Activated naive CD4-positive, alpha-beta T cell treated with anti-CD3 and anti-CD28 coated beads, Interleukin-2, amount 10 ng/mL, durations not matched to agents 7 days and 5 days (primary cell): ENCODE data around the gene CLPX.
A peak's percentile ranks its signal among the peaks of the same experiment; 100 is the strongest.
"Not testable (repeated sequence)": the region's sequence is repeated elsewhere in the genome, so short reads cannot be mapped to it uniquely, and the experiment has no call there.

Source experiments
- CTCF ChIA-PET: fragments of 350-600 bp; sonication (Branson Sonifier 250); formaldehyde crosslinking; loops from one replicate; lab custom pipeline; 2021; ENCODE audit warnings: antibody characterized with exemption; lab: Charles Lee
- DNase-seq: peaks from one replicate; pipeline ENCODE4 v3.0.0-alpha.2; 2020
- H3K27ac Mint-ChIP-seq: one replicate; pipeline ENCODE4 v1.8.0; 2021; ENCODE audit warnings: mild to moderate bottlenecking, moderate library complexity, mixed read lengths
- H3K27me3 Mint-ChIP-seq: one replicate; pipeline ENCODE4 v1.8.0; 2021; ENCODE audit warnings: mild to moderate bottlenecking, mixed read lengths
- H3K36me3 Mint-ChIP-seq: one replicate; pipeline ENCODE4 v1.8.0; 2021; ENCODE audit warnings: mixed read lengths
- H3K4me1 Mint-ChIP-seq: one replicate; pipeline ENCODE4 v1.8.0; 2021; ENCODE audit warnings: mixed read lengths
- H3K4me3 Mint-ChIP-seq: one replicate; pipeline ENCODE4 v1.8.0; 2021; ENCODE audit warnings: mild to moderate bottlenecking, moderate library complexity, mixed read lengths
- H3K9me3 Mint-ChIP-seq: one replicate; pipeline ENCODE4 v1.8.0; 2021; ENCODE audit warnings: mixed read lengths

The CLPX gene

DNA sequence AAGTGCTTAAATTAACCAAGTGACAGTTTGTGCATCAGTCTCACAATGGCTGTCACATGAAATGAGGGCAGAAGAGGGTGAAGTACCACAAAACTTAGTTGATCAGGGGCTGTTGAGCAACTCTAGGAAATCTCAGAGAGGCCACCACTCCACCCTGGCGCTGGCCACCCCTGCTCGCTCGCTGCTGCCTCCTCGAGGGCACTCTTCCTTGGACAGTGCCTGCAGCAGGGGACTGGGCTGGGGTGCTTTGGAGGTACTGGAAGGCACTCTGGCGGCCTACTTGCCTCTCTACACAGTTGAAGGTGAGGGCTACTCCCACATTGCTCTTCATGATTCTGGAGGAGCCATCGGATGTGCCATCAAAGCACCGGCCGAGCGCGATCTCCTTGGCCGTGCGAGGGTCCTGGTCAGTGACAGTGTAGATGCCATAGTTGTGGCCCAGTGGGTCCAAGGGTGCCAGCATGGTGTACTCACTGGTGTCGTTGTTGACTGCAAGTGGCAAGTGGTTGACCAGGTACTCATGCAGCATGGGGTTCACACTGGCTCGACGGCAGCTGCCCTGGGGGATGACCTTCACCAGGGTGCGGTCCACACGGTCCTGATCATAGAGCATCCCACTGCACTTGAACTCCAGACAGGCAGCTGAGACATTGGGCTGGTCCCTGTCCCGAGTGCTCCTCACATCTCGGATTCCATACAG lies 11.6 kb upstream of the CLPX start:
- no peak for DNase-seq
- Mint-ChIP-seq H3K27ac (no peak overlapping the region), H3K4me3 (no peak overlapping the region), H3K4me1 (no peaks in the 10 kb centered on the region), H3K27me3 (peaks cover 15% of the 10 kb centered on the region), H3K36me3 (no peaks in the 10 kb centered on the region), H3K9me3 (no peaks in the 10 kb centered on the region)
- CTCF ChIA-PET, result interaction anchor here (0.7 to 1.2 kb wide), 2 partner anchors 21 to 74 kb away, joined by 3 read pairs; no protein-coding TSS in a partner anchor

DNA sequence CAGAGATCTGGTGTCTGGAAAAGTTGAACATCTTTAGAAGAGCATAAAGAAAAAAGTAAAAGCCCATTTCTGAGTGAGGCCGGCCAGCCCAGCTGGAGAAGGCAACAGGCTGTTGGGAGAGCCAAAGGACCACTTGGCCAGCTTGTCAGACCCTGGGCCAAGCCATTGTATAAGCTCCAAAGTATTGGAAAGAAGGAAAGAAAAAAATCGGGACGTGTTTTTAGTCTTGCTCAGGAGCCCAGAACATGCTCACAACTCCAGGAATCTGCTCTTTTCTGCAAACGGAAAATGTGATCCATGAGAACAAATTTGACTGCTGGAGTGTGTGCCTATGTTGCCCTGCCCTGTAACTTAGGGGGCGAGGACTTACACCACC lies 10.4 kb upstream of the CLPX start:
- no peaks in the 10 kb centered on the region for H3K9me3 Mint-ChIP-seq
- DNase-seq, result no peak
- H3K27ac Mint-ChIP-seq, result no peak overlapping the region
- CTCF ChIA-PET, result interaction anchor here (0.9 kb wide), 1 partner anchor 16 kb away, joined by 3 read pairs; the partner anchor contains the start of gene CILP
- no peaks in the 10 kb centered on the region for H3K4me1 Mint-ChIP-seq
- H3K4me3 Mint-ChIP-seq, result no peak overlapping the region
- no peaks in the 10 kb centered on the region for H3K36me3 Mint-ChIP-seq
- peaks cover 6% of the 10 kb centered on the region for H3K27me3 Mint-ChIP-seq

DNA sequence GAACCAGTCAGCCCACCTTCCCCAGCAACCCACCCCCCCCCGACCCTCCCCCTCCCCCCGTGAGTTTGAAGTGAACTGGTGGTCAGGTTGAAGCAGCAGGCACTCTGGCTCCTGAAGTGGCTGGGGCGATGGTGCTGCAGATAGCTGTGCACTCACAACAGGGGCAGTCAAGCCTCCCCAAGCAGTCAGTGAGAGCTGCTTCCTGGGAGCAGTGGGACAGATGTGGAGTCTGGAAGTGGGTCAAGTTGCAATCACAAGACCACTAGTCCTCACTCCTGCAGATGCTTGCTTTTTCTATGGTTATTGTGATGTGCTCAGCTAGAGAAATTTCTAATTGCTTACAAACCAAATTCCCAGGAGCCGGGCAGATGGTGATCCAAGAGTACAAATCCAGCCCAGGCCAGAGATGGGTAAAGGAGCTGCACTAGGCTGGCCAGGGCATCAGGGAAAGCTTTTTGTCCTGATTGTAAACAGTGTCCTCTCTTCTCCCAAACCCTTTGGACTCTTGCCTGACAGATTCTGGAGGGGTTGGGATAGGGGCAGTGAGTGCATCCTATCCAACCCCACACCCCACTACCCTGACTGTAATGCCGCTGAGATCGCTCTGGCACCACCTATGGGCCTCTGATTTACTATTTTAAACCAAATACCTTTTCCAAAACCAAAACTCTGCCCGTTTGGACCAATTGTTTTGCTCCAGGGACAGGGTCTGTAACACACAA lies 9.8 kb upstream of the CLPX start:
- H3K27ac Mint-ChIP-seq, result no peak overlapping the region
- peaks cover 5% of the 10 kb centered on the region for H3K27me3 Mint-ChIP-seq
- no peaks in the 10 kb centered on the region for H3K36me3 Mint-ChIP-seq
- H3K4me1 Mint-ChIP-seq, result no peaks in the 10 kb centered on the region
- no peak for DNase-seq
- H3K4me3 Mint-ChIP-seq, result no peak overlapping the region
- CTCF ChIA-PET, result interaction anchor here (1.0 kb wide), 1 partner anchor 9 kb away, joined by 3 read pairs; the partner anchor contains the start of gene CLPX
- no peaks in the 10 kb centered on the region for H3K9me3 Mint-ChIP-seq

DNA sequence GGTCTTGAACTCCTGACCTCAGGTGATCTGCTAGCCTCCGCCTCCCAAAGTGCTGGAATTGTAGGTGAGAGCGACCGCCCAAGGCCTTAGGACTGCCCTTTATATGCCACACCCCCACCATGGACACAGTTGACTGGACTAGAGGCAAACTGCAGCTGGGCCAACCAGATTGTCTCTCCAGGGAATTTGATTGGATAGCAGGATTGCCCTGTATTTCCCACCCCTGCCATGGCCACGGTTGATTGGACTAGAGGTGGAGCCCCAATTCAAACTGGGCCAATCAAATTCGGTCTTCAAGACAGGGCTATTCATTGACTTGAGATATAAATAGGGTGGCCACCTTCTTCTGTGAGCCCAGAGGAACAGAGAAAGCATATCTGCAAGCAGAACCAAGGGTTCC lies 6.9 kb upstream of the CLPX start:
- Mint-ChIP-seq H3K36me3 (no peaks in the 10 kb centered on the region), H3K4me1 (no peaks in the 10 kb centered on the region), H3K27ac (no peak overlapping the region), H3K27me3 (peaks cover 5% of the 10 kb centered on the region), H3K9me3 (no peaks in the 10 kb centered on the region), H3K4me3 (no peak overlapping the region)
- no peak for DNase-seq
- CTCF ChIA-PET, result no interaction called here

DNA sequence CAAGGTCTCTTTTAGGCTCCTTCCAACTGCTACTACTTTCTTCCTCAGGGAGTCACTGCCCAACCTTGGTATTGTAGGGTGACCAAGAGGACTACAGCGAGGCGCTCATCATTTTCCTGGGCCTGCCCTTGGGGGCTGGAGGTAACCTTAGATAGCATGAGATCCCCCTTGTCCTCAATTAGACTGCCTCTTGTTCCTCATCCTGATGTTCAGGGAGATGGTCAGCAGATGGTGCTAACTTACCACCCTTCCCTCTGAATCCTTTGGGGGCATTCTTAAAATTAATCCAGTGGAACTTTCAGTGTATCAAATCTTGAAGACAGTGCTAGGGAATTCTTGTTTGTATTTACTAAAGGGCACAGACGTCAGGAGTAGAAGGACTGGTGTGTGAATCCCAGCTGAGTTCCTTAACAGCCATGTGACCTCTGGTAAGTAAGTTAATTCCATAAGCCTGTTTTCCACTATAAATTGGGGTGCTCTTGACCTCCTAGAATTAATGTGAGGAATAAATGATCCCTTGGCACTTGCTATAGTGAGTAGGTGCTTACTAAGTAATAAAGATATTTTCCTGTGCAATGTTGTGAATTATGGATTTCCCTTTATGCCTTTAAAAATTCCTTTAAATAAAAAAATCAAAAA lies 4.1 kb upstream of the CLPX start:
- CTCF ChIA-PET, result interaction anchor here (0.8 to 4.0 kb wide), 5 partner anchors 80 to 129 kb away, joined by 3 to 17 read pairs (median 5); no protein-coding TSS in a partner anchor
- no peak overlapping the region for H3K27ac Mint-ChIP-seq
- peaks cover 1% of the 10 kb centered on the region for H3K36me3 Mint-ChIP-seq
- peak; percentile 48 for DNase-seq
- H3K4me3 Mint-ChIP-seq, result no peak overlapping the region
- H3K9me3 Mint-ChIP-seq, result no peaks in the 10 kb centered on the region
- H3K27me3 Mint-ChIP-seq, result peaks cover 5% of the 10 kb centered on the region
- H3K4me1 Mint-ChIP-seq, result peaks cover 6% of the 10 kb centered on the region

DNA sequence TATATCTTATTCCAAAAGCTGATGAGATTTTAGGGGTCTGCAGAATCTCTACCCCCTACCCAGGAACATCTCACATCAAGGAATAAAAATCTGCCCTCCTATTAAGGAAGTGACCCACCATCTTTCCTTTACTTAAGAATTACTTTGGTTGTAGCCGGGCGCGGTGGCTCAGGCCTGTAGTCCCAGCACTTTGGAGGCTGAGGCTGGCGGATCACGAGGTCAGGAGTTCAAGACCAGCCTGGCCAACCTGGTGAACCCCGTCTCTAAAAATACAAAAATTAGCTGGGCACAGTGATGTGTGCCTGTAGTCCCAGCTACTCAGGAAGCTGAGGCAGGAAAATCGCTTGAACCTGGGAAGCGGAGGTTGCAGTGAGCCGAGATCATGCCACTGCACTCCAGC lies 3.3 kb upstream of the CLPX start:
- not testable (repeated sequence) for H3K27ac Mint-ChIP-seq, H3K27me3 Mint-ChIP-seq, H3K36me3 Mint-ChIP-seq, H3K4me3 Mint-ChIP-seq, DNase-seq, H3K9me3 Mint-ChIP-seq
- CTCF ChIA-PET, result interaction anchor here (1.9 to 4.0 kb wide), 3 partner anchors 82 to 109 kb away, joined by 4 to 17 read pairs (median 10); no protein-coding TSS in a partner anchor
- peaks cover 13% of the 10 kb centered on the region for H3K4me1 Mint-ChIP-seq

DNA sequence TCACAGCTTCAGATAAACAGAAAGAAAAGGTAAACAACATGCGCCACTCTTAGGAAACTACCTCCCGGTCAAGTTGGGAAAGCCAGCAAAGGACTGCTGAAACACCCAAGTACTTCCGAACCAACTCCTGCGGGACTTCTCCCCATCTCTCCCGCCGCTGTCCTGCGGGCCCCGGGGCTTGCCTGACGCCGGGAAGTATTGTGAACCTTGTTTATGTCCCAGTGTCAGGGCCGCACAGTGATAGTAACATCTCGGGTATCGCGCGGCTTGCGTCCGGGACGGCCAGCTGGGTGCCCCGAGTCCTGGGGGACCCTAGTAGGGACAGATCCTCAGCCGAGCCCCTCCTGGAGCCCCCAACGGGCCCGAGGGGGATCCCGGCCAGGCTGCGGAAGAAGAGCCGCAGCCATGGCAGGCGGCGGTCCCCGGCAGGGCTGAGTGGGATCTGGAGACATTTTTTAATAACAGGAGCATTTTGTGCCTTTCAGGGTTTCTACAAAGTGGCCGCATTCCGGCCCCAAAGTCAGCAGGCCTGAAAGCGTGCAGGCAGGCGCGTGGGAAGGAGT lies 756 bp downstream of the CLPX start:
- peak overlapping the region; percentile 92 for H3K27ac Mint-ChIP-seq
- H3K4me1 Mint-ChIP-seq, result peaks cover 32% of the 10 kb centered on the region
- CTCF ChIA-PET, result no interaction called here
- no peaks in the 10 kb centered on the region for H3K9me3 Mint-ChIP-seq
- DNase-seq, result peak; percentile 61
- no peaks in the 10 kb centered on the region for H3K27me3 Mint-ChIP-seq
- H3K4me3 Mint-ChIP-seq, result peak overlapping the region; percentile 93
- H3K36me3 Mint-ChIP-seq, result peaks cover 21% of the 10 kb centered on the region

DNA sequence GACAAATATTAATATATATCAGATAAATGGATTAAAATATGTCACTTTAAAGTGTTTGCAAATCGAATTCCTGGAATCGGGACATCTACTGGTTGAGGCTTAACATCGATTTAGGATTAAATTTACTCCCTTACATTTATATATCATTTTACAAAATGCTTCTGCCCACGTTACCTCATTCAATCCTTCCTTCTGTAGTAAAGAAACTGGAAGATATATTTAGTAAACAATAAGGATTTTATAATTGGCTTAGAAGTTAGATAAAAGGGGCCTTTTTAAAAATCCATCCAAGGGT lies 1.3 kb downstream of the CLPX start:
- Mint-ChIP-seq H3K4me3 (peak overlapping the region; percentile 93), H3K9me3 (no peaks in the 10 kb centered on the region), H3K27me3 (no peaks in the 10 kb centered on the region), H3K27ac (peak overlapping the region; percentile 92), H3K4me1 (peaks cover 32% of the 10 kb centered on the region), H3K36me3 (peaks cover 23% of the 10 kb centered on the region)
- DNase-seq, result no peak
- CTCF ChIA-PET, result no interaction called here

DNA sequence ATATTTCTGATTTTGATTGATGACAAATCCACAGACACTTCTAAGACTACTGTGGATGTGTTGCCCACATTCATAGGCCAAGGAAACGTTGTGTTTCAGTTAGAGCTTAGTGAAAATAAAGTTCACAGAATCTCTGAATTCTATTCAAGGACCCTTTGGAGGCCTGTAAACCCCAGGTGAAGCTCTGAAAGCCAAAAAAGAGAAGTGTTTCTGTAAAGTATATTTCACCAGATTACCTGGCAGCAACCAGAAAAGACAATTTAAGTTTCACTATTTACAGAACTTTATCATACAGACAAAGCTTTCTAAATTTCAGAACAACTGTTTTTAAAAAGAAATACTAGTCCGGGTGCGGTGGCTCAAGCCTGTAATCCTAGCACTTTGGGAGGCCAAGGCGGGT lies 2.6 kb downstream of the CLPX start:
- no peaks in the 10 kb centered on the region for H3K27me3 Mint-ChIP-seq
- H3K4me1 Mint-ChIP-seq, result peaks cover 32% of the 10 kb centered on the region
- peak overlapping the region; percentile 92 for H3K27ac Mint-ChIP-seq
- peaks cover 26% of the 10 kb centered on the region for H3K36me3 Mint-ChIP-seq
- H3K9me3 Mint-ChIP-seq, result no peaks in the 10 kb centered on the region
- DNase-seq, result no peak
- CTCF ChIA-PET, result no interaction called here
- H3K4me3 Mint-ChIP-seq, result peak overlapping the region; percentile 93

DNA sequence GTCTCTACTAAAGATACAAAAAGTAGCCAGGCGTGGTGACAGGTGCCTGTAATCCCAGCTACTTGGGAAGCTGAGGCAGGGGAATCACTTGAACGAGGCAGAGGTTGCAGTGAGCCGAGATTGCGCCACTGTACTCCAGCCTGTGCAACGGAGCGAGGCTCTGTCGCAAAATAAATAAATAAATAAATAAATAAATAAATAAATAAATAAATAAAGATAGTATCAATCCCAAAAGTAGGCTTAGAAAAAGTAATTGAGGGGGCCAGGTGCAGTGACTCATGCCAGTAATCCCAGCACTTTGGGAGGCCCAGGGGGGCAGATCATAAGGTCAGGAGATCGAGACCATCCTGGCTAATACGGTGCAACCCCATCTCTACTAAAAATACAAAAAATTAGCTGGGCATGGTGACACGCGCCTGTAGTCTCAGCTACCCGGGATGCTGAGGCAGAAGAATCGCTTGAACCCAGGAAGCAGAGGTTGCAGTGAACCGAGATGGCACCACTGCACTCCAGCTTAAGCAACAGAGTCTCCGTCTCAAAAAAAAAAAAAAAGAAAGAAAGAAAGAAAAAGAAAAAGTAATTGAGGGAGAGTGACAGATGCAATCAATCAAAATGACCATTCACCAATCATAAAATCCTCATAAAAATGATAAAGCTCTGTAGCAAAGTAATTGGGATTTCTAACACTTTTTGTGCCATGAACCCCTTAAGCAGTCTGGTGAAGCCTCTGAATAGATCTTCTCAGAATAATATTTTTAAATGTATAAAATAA lies 3.4 kb downstream of the CLPX start:
- H3K4me3 Mint-ChIP-seq, H3K27me3 Mint-ChIP-seq, CTCF ChIA-PET, H3K27ac Mint-ChIP-seq, DNase-seq, H3K9me3 Mint-ChIP-seq: not testable (repeated sequence)
- Mint-ChIP-seq H3K4me1 (peaks cover 32% of the 10 kb centered on the region), H3K36me3 (peaks cover 26% of the 10 kb centered on the region)

DNA sequence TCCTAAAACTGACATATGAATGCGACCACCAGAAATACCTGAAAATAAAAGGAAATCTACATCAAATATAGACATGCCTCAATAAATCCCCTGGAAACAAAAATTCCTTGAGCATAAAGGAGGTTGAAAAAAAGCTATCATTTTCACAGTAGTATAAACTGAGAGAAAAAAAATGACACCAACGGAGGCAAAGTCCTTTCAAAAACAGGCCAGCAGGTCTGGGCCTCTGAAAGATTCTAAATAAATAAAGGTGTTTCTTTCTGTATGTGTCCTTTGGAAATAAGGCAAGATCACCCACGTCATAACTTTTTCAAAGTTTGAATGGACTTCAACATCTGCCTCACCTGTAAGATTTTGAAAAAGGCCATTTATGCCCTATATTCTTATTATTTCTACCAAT lies 5.0 kb downstream of the CLPX start:
- CTCF ChIA-PET, result no interaction called here

DNA sequence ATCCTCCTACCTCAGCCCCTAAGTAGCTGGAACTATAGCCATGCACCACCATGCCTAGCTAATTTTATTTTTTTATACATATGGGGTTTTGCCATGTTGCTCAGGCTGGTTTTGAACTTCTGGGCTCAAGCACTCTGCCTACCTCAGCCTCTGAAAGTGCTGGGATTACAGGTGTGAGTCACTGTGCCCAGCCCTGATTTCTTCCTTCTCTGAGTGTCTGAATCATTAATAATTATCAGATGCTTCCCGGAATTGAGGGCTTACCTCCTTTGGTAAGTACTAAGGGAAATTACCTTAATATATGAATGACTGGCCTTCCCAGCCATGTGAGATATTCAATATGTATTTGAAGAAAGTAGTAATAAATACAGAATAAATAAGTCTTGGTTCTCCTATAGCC lies 7.2 kb downstream of the CLPX start:
- Mint-ChIP-seq H3K4me3 (no peak overlapping the region), H3K4me1 (peaks cover 16% of the 10 kb centered on the region), H3K36me3 (peaks cover 28% of the 10 kb centered on the region)

More for the DNA sequence above, 5.0 kb downstream of the CLPX start:
- Mint-ChIP-seq H3K36me3 (peaks cover 34% of the 10 kb centered on the region), H3K9me3 (no peaks in the 10 kb centered on the region), H3K4me1 (peaks cover 27% of the 10 kb centered on the region), H3K4me3 (no peak overlapping the region), H3K27ac (no peak overlapping the region), H3K27me3 (no peaks in the 10 kb centered on the region)
- no peak for DNase-seq

DNA sequence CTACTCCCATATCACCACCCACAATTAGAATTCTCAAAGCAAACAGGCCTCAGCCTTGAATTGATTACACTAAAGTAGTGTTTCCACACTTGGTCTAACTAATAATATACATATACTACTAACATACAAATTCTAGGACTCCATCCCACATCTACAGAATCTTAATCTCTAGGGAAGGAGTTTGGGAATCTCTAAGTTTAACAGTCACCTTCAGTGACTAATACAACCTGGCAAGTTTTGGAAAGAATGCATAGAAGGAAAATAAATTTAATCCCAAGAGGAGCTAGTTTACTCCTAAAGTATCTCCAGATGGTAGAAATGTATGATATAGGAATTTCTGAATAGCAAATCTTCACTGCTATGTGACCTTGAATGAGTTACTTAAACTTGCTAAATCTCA lies 9.1 kb downstream of the CLPX start:
- H3K36me3 Mint-ChIP-seq, result peaks cover 28% of the 10 kb centered on the region
- H3K9me3 Mint-ChIP-seq, result no peaks in the 10 kb centered on the region
- no peak for DNase-seq
- no peak overlapping the region for H3K4me3 Mint-ChIP-seq
- no peak overlapping the region for H3K27ac Mint-ChIP-seq
- no peaks in the 10 kb centered on the region for H3K27me3 Mint-ChIP-seq
- peaks cover 5% of the 10 kb centered on the region for H3K4me1 Mint-ChIP-seq
- CTCF ChIA-PET, result no interaction called here

More for the DNA sequence above, 7.2 kb downstream of the CLPX start:
- no peak for DNase-seq
- CTCF ChIA-PET, result no interaction called here
- no peaks in the 10 kb centered on the region for H3K27me3 Mint-ChIP-seq
- H3K27ac Mint-ChIP-seq, result no peak overlapping the region
- no peaks in the 10 kb centered on the region for H3K9me3 Mint-ChIP-seq

DNA sequence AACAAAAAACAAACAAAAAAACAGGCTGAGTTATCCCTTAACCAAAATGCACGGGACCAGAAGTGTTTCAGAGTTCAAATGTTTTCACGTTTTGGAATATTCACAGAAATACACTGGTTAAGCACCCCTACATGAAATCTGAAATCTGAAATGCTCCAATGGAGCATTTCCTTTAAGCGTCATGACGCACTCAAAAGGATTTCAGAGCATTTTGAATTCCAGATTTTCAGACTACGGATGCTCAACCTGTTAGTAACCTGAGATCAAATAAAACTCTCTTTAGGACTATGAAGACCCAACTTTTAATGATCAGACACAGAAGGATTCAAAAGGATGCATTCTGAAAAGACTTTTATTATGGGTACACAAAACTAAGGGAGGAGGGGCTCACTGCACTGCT lies 9.6 kb downstream of the CLPX start:
- Mint-ChIP-seq H3K36me3 (peaks cover 27% of the 10 kb centered on the region), H3K27ac (no peak overlapping the region), H3K4me1 (peaks cover 4% of the 10 kb centered on the region), H3K9me3 (no peaks in the 10 kb centered on the region), H3K4me3 (no peak overlapping the region), H3K27me3 (no peaks in the 10 kb centered on the region)
- DNase-seq, result no peak
- CTCF ChIA-PET, result no interaction called here
